ENCODE data around the gene HDAC7. TPM values are rescaled to one million over a fixed set of nuclear protein-coding genes. Genes with fewer than 3 reads are reported as not detected.
A peak's percentile ranks its signal among the peaks of the same experiment; 100 is the strongest.
"Not testable (repeated sequence)": the region's sequence is repeated elsewhere in the genome, so short reads cannot be mapped to it uniquely, and the experiment has no call there.

HDAC7 gene
- total RNA-seq, 1 experiment from 2014 or later = 29.4 TPM

- DNase-seq (ENCODE audit: low spot score) = no peak
These were observed 29.6 kb upstream of the HDAC7 start for GRCh38 chr12:47849261-47849660.

- no peak for DNase-seq (ENCODE audit: low spot score)
These were observed 29.1 kb upstream of the HDAC7 start for GRCh38 chr12:47848853-47849252.

- DNase-seq (ENCODE audit: low spot score) = no peak
These were observed 26.7 kb upstream of the HDAC7 start for GRCh38 chr12:47846294-47846996.

- DNase-seq (ENCODE audit: low spot score) = no peak
These were observed 25.4 kb upstream of the HDAC7 start for GRCh38 chr12:47845081-47845480.

DNA sequence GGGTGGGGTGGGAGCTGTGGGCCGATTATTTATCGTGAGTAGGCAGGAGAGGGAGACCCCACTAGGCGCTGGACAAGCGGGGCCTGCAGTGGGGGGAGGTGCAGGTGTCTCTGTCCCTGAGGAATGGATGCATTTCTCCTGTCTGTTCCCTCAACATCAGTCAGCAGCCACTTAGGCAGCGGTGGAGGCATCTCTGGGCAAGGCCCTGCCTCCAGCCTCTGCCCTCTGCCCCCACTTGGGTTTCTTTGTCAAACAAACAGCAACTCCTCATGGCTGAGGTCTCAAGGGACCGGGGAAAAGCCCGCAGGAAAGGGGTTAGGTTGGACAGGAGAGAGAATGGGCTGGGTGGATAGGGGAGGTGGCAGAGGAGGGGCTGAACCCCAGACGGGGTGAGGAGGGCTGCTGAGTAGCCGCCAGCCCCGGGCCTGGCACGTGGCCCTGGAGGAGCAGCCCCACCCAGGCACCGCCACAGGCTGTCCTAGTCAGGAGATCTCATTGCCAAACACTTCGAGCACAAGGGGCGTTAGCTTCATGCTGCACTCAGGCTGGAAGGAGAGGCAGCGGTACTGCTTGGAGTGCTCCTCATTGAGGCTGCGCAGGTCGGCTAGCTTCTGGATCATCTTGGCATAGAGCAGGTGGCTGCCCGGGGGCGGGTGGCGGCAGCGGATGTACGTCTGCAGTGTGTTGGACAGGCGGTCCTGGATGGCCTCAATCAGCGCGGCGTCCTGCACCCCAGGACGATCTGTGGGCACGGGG is 24.7 kb upstream of the HDAC7 start:
- DNase-seq (ENCODE audit: low spot score) = no peak

DNA sequence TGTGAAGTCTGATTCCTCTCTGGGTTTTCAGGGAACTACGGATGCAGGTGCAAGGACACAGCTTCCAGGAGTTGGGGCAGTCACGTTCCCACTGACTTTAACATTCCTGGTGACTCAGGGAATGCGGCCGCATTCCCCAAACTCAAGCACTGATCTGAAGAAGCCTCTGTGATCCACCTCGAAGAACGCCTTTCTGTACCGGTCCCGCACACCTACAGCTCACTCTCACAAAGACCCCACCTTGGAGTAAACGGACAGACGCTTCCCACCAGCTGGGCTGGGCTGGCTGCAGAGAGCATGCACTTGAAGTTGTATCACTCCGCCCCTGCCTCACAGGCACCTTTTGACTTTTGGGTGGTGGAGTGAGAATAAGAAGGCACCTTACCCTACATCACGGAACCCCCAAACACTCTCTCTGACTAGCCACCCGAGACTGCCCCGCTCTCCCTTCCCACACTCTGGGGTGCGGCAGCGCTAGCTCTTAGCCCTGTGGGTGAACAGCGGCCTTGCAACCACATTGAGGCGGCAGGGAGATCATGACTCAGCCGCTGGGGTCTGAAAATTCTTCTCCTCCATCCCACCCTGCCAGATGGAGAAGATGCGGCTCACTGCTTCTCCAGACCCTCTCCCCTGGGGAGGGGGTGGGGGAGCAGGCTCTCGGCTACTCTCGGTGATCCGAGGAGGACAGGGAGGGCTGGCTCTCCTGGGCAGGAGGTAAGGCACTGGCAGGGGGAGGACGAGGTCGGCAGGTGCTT is 23.7 kb upstream of the HDAC7 start:
- peak; percentile 34 for DNase-seq (ENCODE audit: low spot score)

DNA sequence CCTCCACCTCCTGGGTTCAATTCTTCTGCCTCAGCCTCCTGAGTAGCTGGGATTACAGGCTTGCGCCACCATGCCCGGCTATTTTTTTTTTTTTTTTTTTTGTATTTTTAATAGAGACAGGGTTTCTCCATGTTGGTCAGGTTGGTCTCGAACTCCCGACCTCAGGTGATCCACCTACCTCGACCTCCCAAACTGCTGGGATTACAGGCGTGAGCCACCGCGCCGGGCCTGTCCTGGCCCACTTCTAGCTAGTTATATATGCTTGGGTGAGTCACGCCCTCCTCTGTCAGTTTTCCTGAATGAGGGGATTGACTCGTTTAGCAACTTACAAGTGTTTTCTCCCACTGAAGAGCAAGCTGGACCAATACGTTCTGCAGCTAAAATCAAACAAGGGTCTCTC is 22.8 kb upstream of the HDAC7 start:
- not testable (repeated sequence) for DNase-seq (ENCODE audit: low spot score)

DNA sequence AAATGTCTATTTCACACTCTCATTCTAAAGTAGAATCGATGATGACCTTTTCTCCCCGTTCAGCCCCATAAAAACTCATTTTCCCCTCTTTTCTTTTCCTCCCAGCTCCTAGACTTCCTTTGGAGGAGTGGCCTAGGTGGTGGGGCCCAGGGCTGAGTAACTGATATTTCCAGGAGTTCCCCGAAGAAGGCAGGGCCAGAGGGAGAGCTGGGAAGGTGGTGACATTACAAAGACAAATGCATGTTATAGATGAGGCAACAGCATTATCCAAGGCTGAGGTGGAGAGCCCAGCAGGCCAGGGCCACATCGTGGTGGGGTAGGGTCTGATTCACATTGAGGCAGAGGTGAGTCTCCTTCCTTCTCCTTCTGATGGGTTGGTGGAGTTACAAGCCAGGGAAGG is 22.2 kb upstream of the HDAC7 start:
- DNase-seq (ENCODE audit: low spot score) = no peak

GRCh38 chr12:47841501-47841900 is 21.8 kb upstream of the HDAC7 start:
- no peak for DNase-seq (ENCODE audit: low spot score)

DNA sequence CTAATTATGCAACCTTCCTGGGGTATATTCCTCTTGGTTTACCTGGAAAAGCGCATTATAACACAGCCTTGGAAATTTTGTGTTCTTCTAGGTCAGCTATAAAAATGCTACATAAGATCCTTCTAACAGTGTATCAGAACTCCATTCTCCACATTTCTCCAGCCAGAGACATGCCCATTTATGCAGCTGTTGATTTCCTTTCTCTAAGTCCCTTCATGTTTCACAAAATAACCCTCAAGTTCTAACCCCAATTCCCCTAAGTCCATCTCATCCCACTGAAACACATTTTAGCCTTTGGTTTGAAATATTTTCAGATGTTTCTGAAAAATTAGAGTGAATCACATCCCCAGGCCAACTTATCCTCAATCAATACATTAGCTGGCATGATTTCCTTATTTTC is 20.9 kb upstream of the HDAC7 start:
- no peak for DNase-seq (ENCODE audit: low spot score)

- DNase-seq (ENCODE audit: low spot score) = no peak
These were observed 19.6 kb upstream of the HDAC7 start for GRCh38 chr12:47839214-47839876.

DNA sequence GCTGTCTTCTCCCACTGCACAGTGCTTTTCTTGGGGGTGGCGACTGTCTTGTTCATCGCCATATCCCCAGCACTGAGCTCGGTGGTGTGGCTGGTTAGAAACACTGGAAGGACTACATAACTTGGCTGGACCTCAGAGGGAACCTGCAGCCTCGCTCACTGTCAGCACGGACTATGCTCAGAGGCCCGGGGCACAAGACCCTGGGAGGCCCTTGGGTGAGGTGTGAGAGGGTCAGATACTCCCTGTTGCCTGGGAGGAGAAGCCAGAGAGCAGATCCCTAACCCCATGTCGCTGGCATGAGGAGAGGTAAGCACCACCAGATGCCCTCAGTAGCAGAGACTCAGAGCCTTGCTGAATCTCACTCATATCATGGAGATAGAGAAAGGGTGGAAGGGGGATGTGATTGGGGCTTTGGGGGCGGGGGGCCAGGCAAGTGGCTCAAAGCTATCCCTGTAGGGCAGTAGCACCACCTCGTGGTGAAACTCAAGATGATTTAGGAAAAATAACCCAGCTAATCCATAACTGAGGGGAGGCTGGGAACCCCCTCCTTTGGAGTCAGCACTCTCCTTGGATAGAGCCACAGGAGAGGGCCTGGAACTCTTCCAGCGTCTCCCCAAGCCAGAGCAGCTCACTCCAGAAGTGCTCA is 18.7 kb upstream of the HDAC7 start:
- DNase-seq (ENCODE audit: low spot score) = peak; percentile 27

- peak; percentile 62 for DNase-seq (ENCODE audit: low spot score)
These were observed 17.8 kb upstream of the HDAC7 start for GRCh38 chr12:47837190-47838171.

- no peak for DNase-seq (ENCODE audit: low spot score)
These were observed 16.1 kb upstream of the HDAC7 start for GRCh38 chr12:47835831-47836155.

- no peak for DNase-seq (ENCODE audit: low spot score)
These were observed 15.5 kb upstream of the HDAC7 start for GRCh38 chr12:47835006-47835830.

- no peak for DNase-seq (ENCODE audit: low spot score)
These were observed 14.6 kb upstream of the HDAC7 start for GRCh38 chr12:47834199-47834903.

GRCh38 chr12:47833591-47834012 is 13.9 kb upstream of the HDAC7 start:
- no peak for DNase-seq (ENCODE audit: low spot score)

- DNase-seq (ENCODE audit: low spot score) = no peak
These were observed 12.7 kb upstream of the HDAC7 start for GRCh38 chr12:47832263-47832933.
